Measurements from ENCODE around the gene POMGNT1.
A peak's percentile ranks its signal among the peaks of the same experiment; 100 is the strongest.

The POMGNT1 gene

GRCh38 chr1:46166521-46167462 is 31.4 kb downstream of the POMGNT1 start:
- Histone ChIP-seq H3K9ac (ENCODE audit: low read depth, low read length) (peak overlapping the region; percentile 10; the same call in 1 of the 2 replicates), H3K9me3 (ENCODE audit: control insufficient read depth, insufficient read depth, low read length) (no peaks in the 10 kb centered on the region), H3K36me3 (ENCODE audit: insufficient read depth, low read length) (no peaks in the 10 kb centered on the region)

DNA sequence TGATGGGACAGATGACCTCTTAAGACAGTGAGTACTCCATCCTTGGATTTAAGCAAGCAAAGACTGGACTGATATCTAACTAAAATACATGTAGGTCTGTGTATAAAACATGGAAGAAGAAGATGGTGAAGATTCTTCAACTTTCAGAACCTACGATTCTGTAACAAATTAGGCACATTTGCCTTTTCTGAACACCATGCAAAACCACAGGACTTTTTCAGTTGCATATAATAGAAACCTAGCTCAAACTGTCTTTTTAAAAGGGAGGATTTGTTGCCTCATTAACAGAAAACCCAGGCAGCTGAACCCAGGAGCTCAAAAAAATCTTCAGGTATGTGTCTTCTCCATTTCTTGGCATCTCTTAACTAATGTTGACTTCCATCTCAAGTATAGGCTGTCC is 38.0 kb downstream of the POMGNT1 start:
- no peaks in the 10 kb centered on the region for H3K4me1 ChIP-seq (ENCODE audit: insufficient read depth, low read length)
- H3K9me3 ChIP-seq (ENCODE audit: control insufficient read depth, insufficient read depth, low read length) = no peaks in the 10 kb centered on the region
- H3K36me3 ChIP-seq (ENCODE audit: insufficient read depth, low read length) = no peaks in the 10 kb centered on the region
- no peak overlapping the region for H3K9ac ChIP-seq (ENCODE audit: low read depth, low read length)

More at GRCh38 chr1:46166521-46167462, 31.4 kb downstream of the POMGNT1 start:
- H3K4me1 ChIP-seq (ENCODE audit: insufficient read depth, low read length) = no peaks in the 10 kb centered on the region

- no peak overlapping the region for H3K9ac ChIP-seq (ENCODE audit: low read depth, low read length)
- H3K36me3 ChIP-seq (ENCODE audit: insufficient read depth, low read length) = no peaks in the 10 kb centered on the region
- H3K4me1 ChIP-seq (ENCODE audit: insufficient read depth, low read length) = no peaks in the 10 kb centered on the region
- no peaks in the 10 kb centered on the region for H3K9me3 ChIP-seq (ENCODE audit: control insufficient read depth, insufficient read depth, low read length)
These were observed 38.7 kb downstream of the POMGNT1 start for GRCh38 chr1:46159516-46159915.

- Histone ChIP-seq H3K9me3 (ENCODE audit: control insufficient read depth, insufficient read depth, low read length) (no peaks in the 10 kb centered on the region), H3K4me1 (ENCODE audit: insufficient read depth, low read length) (no peaks in the 10 kb centered on the region), H3K9ac (ENCODE audit: low read depth, low read length) (no peak overlapping the region), H3K36me3 (ENCODE audit: insufficient read depth, low read length) (no peaks in the 10 kb centered on the region)
These were observed 39.6 kb downstream of the POMGNT1 start for GRCh38 chr1:46158312-46159281.

DNA sequence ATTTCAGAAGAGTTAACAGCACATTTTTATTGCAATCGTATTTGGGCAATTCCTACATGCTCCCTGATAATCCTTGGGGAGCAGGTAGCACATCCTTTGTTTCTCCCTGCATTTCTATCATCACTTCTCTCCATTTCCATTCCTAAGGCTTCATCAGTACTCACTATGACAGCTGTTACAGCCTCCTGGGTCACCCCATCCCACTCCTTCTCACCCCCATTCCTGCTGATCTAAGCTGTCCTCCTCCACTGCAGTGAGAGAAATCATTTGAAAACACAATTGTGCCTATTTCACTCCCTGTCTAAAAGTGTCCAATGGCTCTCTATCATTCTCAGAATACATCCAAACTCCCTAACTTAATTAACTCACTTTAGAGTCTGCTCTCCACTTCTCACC is 40.3 kb downstream of the POMGNT1 start:
- no peaks in the 10 kb centered on the region for H3K4me1 ChIP-seq (ENCODE audit: insufficient read depth, low read length)
- no peaks in the 10 kb centered on the region for H3K9me3 ChIP-seq (ENCODE audit: control insufficient read depth, insufficient read depth, low read length)
- H3K9ac ChIP-seq (ENCODE audit: low read depth, low read length) = no peak overlapping the region

DNA sequence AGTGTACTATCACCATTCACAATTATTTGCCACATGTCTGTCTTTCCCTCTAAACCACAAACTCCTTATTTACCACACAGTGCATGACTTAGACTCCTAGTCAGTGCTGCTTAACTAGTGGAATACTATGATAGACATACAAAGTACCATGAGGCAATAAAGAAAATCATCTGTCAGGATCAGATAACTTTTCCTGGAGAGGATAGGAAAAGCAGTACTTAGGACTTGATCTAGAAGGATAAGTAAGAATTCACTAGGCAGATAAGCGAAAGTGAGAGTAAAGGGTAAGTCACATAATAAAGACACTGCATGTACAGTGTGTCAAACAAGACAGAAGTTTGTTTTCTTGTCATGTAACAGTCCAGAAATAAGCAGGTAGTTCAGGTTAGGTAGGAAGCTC is 44.5 kb downstream of the POMGNT1 start:
- Histone ChIP-seq H3K9ac (ENCODE audit: low read depth, low read length) (no peak overlapping the region), H3K4me1 (ENCODE audit: insufficient read depth, low read length) (no peaks in the 10 kb centered on the region), H3K36me3 (ENCODE audit: insufficient read depth, low read length) (no peaks in the 10 kb centered on the region), H3K9me3 (ENCODE audit: control insufficient read depth, insufficient read depth, low read length) (no peaks in the 10 kb centered on the region)

More for the DNA sequence above, 40.3 kb downstream of the POMGNT1 start:
- H3K36me3 ChIP-seq (ENCODE audit: insufficient read depth, low read length) = no peaks in the 10 kb centered on the region

DNA sequence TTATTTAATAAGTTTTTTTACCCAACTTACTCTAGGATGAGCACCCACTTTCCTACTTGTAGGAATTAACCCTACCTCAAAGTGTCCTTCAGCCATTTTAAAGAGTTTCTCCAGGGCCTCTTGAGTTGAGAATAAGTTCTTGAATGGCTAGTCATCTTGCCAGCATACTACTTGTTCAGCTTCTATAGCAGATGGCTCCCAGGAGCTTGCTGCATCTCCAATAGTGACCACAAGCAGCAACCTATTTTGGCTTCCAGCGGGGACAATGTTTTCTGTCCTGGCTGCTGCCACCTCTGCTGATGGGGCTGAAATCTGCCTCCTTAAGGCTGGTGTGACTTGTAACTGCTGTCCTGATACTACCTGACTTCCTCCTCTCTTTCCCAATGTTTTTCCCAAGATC is 45.0 kb downstream of the POMGNT1 start:
- H3K9me3 ChIP-seq (ENCODE audit: control insufficient read depth, insufficient read depth, low read length) = no peaks in the 10 kb centered on the region
- no peaks in the 10 kb centered on the region for H3K4me1 ChIP-seq (ENCODE audit: insufficient read depth, low read length)
- H3K36me3 ChIP-seq (ENCODE audit: insufficient read depth, low read length) = no peaks in the 10 kb centered on the region
- no peak overlapping the region for H3K9ac ChIP-seq (ENCODE audit: low read depth, low read length)

DNA sequence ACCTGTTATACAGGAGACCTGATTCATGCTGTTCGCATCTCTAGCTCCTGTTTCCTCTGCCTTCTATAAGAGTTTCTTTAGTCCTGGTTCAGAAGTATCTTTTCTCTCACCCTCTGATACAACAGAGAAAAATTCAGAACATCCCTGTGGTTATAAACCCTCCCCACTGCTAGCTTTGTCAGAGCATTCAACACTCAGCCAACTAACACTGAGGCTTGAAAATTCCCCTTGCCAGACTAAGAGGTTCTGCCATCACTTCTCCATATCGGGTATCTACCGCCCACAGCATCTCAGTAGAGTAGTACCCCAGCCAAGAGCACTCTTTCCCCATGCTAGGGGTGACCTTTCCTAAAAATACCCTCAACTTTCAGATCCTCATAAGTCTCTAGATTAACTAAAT is 46.2 kb downstream of the POMGNT1 start:
- H3K4me1 ChIP-seq (ENCODE audit: insufficient read depth, low read length) = no peaks in the 10 kb centered on the region
- H3K36me3 ChIP-seq (ENCODE audit: insufficient read depth, low read length) = no peaks in the 10 kb centered on the region
- no peaks in the 10 kb centered on the region for H3K9me3 ChIP-seq (ENCODE audit: control insufficient read depth, insufficient read depth, low read length)
- H3K9ac ChIP-seq (ENCODE audit: low read depth, low read length) = no peak overlapping the region

DNA sequence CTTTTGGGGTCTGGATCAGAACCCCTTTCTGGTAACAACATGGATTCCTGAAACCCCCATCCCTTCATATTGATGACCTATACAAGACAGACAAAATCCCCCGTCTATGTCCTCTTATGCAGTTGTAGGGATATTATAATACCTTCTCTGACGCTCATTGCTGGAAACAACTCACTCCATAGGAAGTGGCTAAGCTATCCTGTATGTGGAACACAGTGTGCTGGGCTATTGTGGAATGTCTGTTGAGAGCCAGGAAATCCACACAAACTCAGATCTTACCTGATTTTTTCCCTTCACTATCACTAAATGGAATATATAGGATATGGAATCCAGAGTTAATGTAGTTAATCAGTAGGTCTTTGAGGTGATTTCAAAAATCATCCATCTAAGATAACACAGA is 48.1 kb downstream of the POMGNT1 start:
- Histone ChIP-seq H3K9ac (ENCODE audit: low read depth, low read length) (no peak overlapping the region), H3K9me3 (ENCODE audit: control insufficient read depth, insufficient read depth, low read length) (no peaks in the 10 kb centered on the region), H3K36me3 (ENCODE audit: insufficient read depth, low read length) (no peaks in the 10 kb centered on the region), H3K4me1 (ENCODE audit: insufficient read depth, low read length) (no peaks in the 10 kb centered on the region)

DNA sequence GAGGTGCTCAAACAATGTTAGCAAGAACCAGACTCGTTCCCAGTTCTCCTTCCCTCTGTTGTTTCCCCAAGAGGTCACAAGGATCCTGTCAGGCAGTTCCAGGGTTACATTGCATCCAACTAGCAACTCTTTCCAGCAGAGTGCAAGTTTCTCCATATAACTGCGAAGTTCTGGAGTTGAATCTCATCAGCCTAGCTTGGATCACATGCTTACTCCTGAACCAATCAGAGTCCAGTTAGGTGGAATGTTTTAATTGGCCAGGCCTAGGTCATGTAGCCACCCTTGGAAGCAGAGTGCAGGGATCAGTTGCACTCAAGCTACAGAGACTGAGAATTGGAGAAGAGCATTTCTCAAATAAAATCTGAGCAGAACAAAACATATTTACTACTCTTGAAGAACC is 49.9 kb downstream of the POMGNT1 start:
- Histone ChIP-seq H3K9me3 (ENCODE audit: control insufficient read depth, insufficient read depth, low read length) (no peaks in the 10 kb centered on the region), H3K4me1 (ENCODE audit: insufficient read depth, low read length) (no peaks in the 10 kb centered on the region), H3K9ac (ENCODE audit: low read depth, low read length) (no peak overlapping the region), H3K36me3 (ENCODE audit: insufficient read depth, low read length) (no peaks in the 10 kb centered on the region)

All from ES-I3 (cell line).